Right lobe of liver (tissue), 6 donors: Measurements from ENCODE around the gene SEMA4D. TPM values are rescaled to one million over a fixed set of nuclear protein-coding genes. Genes with fewer than 3 reads are reported as not detected.

Source experiments
- ATAC-seq, 4 donors: fragments of 200-7000 bp; cut with Tn5 transposase; one replicate each; pipeline ENCODE4 v1.9.1; 2020; ENCODE audit warnings: mild to moderate bottlenecking in 4 of 4, moderate library complexity in 4 of 4
- DNase-seq, 3 donors: peaks; one replicate each; pipeline ENCODE4 v3.0.0-alpha.2; 2020
- H3K27ac ChIP-seq, 3 donors: fragments of 200-600 bp; one replicate each; pipeline ENCODE4 v1.8.0; 2022
- H3K27me3 ChIP-seq, 2 donors: fragments of 200-600 bp; one replicate each; pipeline ENCODE4 v1.8.0; 2022
- H3K36me3 ChIP-seq, 4 donors: fragments of 200-600 bp; sonication (generic) in 1 of 4; one replicate each; pipeline versions ENCODE4 v1.5.1 to v1.8.0; 2017 to 2022; ENCODE audit warnings: control low read depth in 1 of 4
- H3K4me1 ChIP-seq, 4 donors: fragments of 200-600 bp; sonication (generic) in 1 of 4; one replicate each; pipeline versions ENCODE4 v1.5.1 to v1.8.0; 2017 to 2022; ENCODE audit warnings: control low read depth in 1 of 4
- H3K4me3 ChIP-seq, 3 donors: fragments of 200-600 bp; one replicate each; pipeline ENCODE4 v1.8.0; 2022
- H3K9me3 ChIP-seq, 4 donors: fragments of 200-600 bp; sonication (generic) in 1 of 4; one replicate each; pipeline versions ENCODE4 v1.5.1 to v1.8.0; 2017 to 2022; ENCODE audit warnings: control low read depth in 1 of 4
- CTCF ChIP-seq, 4 donors: fragments of 200-600 bp in 3 of 4; fragments of 450-650 bp in 1 of 4; IDR thresholded peaks; one replicate each; pipeline versions ENCODE4 v1.5.1 to v1.8.0; 2016 to 2022; ENCODE audit warnings: antibody characterized with exemption in 4 of 4, mild to moderate bottlenecking in 2 of 4
- POLR2A ChIP-seq: fragments of 450-650 bp; IDR thresholded peaks from one replicate; pipeline ENCODE4 v1.6.1; 2017; ENCODE audit warnings: antibody characterized with exemption, mild to moderate bottlenecking
- WGBS: methylation state at CpG from one replicate; pipeline ENCODE4 v1.1.6; 2018; ENCODE audit warnings: low coverage, low lambda C conversion rate; ENCODE audit not compliant: insufficient coverage; ENCODE audit errors: missing lambda C conversion rate; 5-methylcytosine and 5-hydroxymethylcytosine counted together
- intact Hi-C, 2 donors: fragments of 100-400 bp; cut with DNase I; formaldehyde crosslinking; loops; one replicate each; pipeline versions ENCODE4 v1.11.2 to v1.14.1; 2022
- total RNA-seq, 6 experiments: library from RNA; depleted of rRNA in 2 of 6; stranded (reverse); fragments of >200 nt in 2 of 6; fragmentation: NEBNext Ultra II Directional in 3 of 6; extraction: Animal tissue kit (Norgen Biotek cat#: 25700) in 3 of 6; gene quantifications; one replicate each; pipeline versions ENCODE4 v1.1.0 to v1.2.4, GENCODE V29; 2016 to 2023
- donor health status: DM: no; HTN: yes; CAD: no.
- donor health status: DM: no; HTN: no; CAD: no.
- donor health status: DM: no; HTN: no; CAD: no.
- donor health status: DM: no; HTN: yes; CAD: no.
- donor health status: DM: no; HTN: yes; CAD: no.

The SEMA4D gene
- total RNA-seq, 6 experiments from 2014 or later = 2.0 to 7.5 (median 3.5) TPM

GRCh38 chr9:89353989-89354388, 143.9 kb downstream of the SEMA4D start:
- H3K4me1 ChIP-seq = peaks cover 0 to 39% (median 20%) of the 10 kb centered on the region in 4 donors
- intact Hi-C loops = no loop called here
- H3K9me3 ChIP-seq = no peaks in the 10 kb centered on the region
- no peak for TF ChIP-seq POLR2A
- no peak for TF ChIP-seq CTCF (IDR thresholded peaks at IDR 0.05)
- ATAC-seq (no peak), DNase-seq (no peak)
- no peak overlapping the region for H3K27ac ChIP-seq
- H3K36me3 ChIP-seq = peaks cover 8 to 48% (median 19%) of the 10 kb centered on the region in 4 donors
- H3K27me3 ChIP-seq = no peaks in the 10 kb centered on the region
- 44% methylated on average over 2 of the region's 3 CpGs for WGBS
- H3K4me3 ChIP-seq = no peak overlapping the region

DNA sequence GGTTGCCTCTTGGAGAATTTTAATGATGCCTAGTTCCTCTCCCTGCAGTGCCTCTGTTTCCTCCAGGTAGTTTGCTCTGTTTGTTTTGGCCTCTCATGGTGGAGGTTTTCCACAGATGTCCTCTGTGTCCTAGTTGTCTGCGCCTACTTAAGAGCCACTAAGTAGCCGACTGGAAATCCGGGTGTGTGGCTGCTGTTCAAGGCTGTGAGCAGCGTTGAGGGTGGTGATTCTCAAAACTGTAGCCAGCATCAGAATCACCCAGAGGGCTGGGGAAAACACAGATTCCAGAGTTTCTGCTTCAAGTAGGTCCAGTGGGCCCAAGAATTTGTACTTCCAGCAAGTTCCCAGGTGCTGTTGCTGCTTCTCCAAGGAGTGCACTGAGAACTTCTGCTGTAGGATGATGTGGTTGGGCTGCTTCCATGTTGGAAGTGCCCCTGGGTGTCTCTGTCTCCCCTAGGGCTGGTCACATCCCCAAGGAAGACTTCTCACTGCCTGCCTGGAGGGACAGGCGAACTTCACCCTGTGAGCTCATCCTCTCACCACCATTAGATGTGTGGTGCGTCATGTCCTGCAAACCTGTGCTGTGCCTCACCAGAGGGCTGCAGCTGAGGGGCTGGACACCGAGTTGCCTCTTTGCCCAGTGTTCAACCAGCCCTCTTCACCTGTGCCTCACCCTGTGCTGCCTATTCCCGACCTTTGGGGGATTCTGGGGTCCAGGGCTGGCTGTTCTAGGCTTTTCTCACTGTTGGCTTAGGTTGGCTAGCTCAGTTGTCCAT, 144.9 kb downstream of the SEMA4D start:
- intact Hi-C loops = no loop called here
- Histone ChIP-seq H3K27me3 (no peaks in the 10 kb centered on the region), H3K36me3 (peaks cover 8 to 44% (median 20%) of the 10 kb centered on the region in 4 donors), H3K4me1 (peaks cover 0 to 39% (median 20%) of the 10 kb centered on the region in 4 donors), H3K9me3 (no peaks in the 10 kb centered on the region), H3K27ac (peak overlapping the region in 1 of 3 donors; percentile 69), H3K4me3 (no peak overlapping the region)
- TF ChIP-seq POLR2A = no peak
- no peak for TF ChIP-seq CTCF (IDR thresholded peaks at IDR 0.05)
- DNase-seq (no peak), ATAC-seq (no peak)
- WGBS = 77% methylated on average over 5 of the region's 8 CpGs

GRCh38 chr9:89352451-89352850, 145.5 kb downstream of the SEMA4D start:
- H3K9me3 ChIP-seq = no peaks in the 10 kb centered on the region
- no peak for DNase-seq
- TF ChIP-seq POLR2A (no peak), CTCF (IDR thresholded peaks at IDR 0.05) (no peak)
- H3K36me3 ChIP-seq = peaks cover 8 to 48% (median 24%) of the 10 kb centered on the region in 4 donors
- H3K4me1 ChIP-seq = peaks cover 0 to 38% (median 16%) of the 10 kb centered on the region in 4 donors
- WGBS = 20% methylated on average over 3 of the region's 3 CpGs
- H3K4me3 ChIP-seq = no peak overlapping the region
- intact Hi-C loops = no loop called here
- peak overlapping the region in 2 of 3 donors; percentile 38 to 69 for H3K27ac ChIP-seq
- peak in 1 of 4 donors; percentile 10 for ATAC-seq
- H3K27me3 ChIP-seq = no peaks in the 10 kb centered on the region

DNA sequence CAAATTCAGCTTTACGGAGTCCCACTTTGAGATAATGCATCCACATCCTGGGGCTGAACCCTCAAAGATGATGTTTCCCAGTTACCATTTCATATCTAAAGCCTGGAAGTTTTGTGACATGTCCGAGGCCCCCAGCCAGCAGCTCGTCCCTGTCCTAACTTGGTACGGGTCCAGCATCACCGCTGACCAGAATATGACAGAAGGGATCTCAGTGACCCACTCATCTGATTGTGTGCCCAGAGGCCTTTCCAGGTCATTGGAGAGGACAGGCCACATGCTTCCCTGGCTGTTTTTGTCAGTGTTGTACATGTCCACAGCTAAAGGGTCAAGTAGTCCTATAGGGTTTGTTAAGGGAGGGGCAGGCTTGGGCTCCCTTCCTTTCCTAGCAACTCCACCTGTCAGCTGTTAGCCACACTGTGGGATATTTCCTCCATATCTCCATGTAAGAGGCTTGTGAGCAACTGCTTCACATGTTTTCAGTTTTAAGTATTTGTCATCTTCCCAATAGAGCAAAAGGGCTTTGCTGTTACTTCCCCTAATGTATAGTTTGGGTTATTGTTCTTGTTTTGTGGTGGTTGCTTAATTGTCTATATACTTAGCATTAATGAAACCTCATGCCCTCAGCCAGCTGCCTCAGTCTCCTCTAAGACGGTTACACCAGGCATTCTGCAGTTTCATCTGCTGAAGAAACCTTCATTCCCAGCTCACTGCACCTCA, 146.2 kb downstream of the SEMA4D start:
- no peak for TF ChIP-seq POLR2A
- TF ChIP-seq CTCF (IDR thresholded peaks at IDR 0.05) = no peak
- no peaks in the 10 kb centered on the region for H3K9me3 ChIP-seq
- no peak overlapping the region for H3K4me3 ChIP-seq
- no peaks in the 10 kb centered on the region for H3K27me3 ChIP-seq
- peak overlapping the region in 2 of 3 donors; percentile 38 to 69 for H3K27ac ChIP-seq
- intact Hi-C loops = no loop called here
- WGBS = 44% methylated on average over 4 of the region's 6 CpGs
- DNase-seq = peak in 1 of 3 donors; percentile 71
- peaks cover 0 to 30% (median 15%) of the 10 kb centered on the region in 4 donors for H3K4me1 ChIP-seq
- H3K36me3 ChIP-seq = peaks cover 8 to 53% (median 25%) of the 10 kb centered on the region in 4 donors
- peak; percentile 27 to 62 (median 54) for ATAC-seq
